NCI-H748 treated with DMSO at 0.1 percent for 48 hours (cell line): ENCODE results near the gene PSPN.

Source experiments
- DNase-seq: peaks from one replicate; lab custom pipeline; 2025; lab: John Stamatoyannopoulos, UW

PSPN gene, protein sequence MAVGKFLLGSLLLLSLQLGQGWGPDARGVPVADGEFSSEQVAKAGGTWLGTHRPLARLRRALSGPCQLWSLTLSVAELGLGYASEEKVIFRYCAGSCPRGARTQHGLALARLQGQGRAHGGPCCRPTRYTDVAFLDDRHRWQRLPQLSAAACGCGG

DNA sequence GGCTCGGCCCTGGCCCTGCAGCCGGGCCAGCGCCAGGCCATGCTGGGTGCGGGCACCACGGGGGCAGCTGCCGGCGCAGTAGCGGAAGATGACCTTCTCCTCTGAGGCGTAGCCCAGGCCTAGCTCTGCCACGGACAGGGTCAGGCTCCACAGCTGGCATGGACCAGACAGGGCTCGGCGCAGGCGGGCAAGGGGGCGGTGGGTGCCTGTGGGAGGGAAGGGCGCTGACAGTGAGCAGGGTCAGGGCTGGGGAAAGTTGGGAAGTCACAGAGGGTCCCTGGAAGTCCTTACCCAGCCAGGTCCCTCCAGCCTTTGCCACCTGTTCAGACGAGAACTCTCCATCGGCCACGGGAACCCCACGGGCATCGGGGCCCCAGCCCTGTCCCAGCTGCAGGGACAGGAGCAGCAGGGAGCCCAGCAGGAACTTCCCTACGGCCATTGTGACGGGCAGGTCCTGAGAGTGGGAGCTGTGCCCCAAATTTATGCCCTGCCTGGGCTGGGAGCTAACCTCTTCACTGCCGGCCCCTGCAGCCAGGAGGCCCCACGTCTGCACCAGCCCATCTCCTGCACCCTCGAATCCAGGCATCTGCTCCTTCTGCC, at the start of gene PSPN:
Gene PSPN (minus strand): TSS at position 523 of the 600 bp plus-strand sequence. CDS start 84 bp downstream, at position 439.
- no peak for DNase-seq

DNA sequence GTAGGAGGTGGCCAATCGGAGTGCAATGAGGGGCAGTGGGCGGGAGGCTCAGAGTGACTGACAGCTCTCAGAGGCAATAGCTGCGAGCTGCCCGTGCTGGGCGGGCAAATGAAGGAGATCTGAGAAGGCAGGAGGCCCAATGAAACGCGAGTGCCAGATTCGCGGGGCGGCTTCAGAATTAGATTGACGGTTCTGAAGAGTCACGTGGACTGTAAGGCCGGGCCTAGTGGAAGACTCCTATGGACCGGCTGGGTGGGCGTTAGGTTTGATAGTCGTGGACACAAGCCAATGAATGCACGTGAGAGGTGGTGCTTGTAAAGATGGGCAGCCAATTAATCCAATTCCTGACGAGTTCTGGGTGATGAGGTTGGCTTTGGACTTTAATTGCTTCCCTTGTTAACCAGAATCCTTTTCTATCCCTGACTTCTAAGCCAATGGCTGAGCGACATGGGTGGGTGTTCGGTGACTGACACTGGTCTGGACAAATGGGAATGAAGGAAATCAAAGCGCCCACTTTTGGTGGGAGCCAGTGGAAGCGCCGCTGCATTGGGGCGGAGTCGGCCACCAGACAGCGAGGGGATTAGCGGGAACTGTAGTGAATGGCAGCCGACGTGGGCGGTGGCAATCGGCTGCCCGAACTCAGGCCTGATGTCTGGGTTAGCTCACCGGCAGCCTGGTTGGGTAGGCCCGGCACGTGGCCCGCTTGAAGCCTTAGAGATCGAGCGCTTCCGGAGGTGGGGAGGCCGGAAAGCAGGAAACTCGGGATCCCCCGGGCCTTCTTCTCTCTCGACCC, 49.4 kb upstream of the PSPN start:
- DNase-seq = peak; percentile 99

DNA sequence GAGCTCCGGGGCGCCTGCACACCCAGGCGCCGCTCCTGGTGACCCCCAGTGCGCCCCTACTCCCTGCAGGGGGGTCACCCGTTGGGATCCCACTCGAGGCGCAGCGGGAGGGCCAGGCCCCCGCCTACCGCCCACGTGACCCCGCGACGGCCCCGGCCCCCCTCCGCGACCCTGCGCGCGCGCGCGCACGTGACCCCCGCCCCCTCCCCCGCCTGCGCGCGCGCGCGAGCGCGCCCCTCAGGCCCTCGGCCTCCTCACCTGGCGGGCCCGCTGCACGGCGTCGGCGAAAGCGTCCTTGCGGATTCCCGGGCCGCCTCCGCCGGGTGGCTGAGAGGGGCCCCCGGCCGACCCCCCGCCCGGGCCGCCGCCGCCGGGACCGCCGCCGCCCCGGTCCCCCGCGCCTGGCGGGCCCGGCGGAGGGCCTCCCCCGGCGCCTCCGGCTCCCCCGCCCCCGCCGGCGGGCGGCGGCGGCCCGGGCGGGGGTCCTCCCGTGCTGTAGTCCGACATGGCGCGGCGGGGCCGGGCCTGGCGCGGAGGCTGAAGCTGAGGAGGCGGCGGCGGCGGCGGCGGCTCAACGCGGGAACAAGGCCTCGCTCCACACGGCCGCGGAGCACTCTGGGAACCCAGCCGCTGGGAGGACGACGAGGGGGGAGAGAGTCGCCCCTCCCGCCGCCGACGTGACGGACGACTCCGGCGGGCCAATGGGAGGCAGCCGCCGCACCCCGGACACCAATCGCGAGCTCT, 48.6 kb upstream of the PSPN start, which contains the start of gene KHSRP:
Gene KHSRP (minus strand): TSS at position 617 of the 744 bp plus-strand sequence. CDS start 110 bp downstream, at position 507.
- no peak for DNase-seq

DNA sequence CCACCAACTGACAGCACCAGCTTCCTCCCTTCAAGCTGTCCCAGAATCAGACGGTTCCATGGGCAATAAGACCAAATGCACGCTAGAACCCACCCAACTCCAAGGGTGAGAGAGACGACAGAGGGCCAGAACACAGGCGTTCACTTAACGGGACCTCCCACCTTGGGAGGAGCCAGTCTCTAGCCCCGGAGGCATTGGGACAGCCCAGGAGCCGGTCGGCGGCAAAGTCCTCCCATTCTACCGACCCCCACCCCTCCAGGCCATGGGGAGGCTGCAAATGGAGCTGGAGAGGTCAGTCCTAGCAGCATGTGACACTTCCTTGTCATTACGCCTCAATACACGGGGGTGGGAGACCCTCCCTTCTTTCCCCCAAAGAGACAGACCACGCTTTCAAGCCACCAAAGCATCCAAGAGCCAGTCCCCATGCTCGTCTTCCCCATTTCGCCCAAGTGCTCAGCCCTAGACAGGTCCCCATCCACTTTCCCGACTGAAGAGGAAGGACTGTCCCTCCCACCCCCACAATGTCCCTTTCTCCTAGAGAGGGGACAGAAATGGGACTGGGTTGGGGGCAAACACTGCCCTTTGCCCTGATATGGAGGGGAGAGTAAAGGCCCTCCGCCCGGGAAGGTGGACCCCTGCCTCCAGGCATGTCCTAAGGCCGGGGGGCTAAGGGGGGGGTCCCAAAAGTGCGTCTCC, 47.9 kb upstream of the PSPN start:
- no peak for DNase-seq

DNA sequence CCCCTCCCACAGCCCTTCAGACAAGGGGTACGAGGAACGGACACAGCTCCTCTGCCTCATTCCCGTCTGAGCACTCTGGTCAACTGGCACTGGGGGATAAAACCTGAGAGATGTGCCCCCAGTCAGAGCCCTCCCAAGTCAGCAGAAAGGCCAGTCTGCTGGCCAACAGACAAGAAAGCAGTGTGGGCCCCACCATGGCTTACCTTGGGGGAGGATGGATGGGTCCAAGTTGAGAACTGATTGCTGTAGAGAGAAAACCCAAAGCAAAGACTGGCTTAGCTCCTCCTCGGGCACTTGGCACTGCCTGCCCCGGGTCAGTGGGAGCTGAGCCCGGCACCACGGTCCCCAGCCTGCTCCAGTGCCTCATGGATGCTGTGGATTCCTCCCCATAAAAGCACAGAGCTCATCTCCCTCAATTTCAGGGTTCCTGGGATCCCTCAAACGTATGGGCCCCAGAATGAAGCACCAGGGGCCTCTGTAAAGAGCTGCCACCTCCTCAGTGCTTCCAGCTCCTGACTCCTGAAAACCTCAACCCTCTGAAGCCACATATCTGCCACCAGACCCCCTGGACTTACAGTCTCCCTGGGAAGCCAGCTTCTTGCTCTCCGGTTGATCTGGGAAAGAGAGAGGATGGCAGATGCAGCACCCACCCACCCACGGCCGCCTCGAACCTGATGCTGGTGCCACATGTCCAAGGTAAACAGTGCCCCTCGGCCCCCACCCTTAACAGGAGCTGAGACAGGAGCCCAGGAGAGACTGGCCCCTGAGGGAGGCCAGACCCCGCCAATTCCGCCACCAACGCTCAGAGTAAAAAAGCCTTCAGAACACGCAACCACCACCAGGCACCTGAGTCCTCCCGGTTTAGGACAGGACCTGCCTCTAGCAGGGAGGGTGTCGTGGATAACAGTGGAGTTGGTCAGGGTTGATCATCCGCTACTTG, 45.6 kb upstream of the PSPN start:
- DNase-seq = no peak

DNA sequence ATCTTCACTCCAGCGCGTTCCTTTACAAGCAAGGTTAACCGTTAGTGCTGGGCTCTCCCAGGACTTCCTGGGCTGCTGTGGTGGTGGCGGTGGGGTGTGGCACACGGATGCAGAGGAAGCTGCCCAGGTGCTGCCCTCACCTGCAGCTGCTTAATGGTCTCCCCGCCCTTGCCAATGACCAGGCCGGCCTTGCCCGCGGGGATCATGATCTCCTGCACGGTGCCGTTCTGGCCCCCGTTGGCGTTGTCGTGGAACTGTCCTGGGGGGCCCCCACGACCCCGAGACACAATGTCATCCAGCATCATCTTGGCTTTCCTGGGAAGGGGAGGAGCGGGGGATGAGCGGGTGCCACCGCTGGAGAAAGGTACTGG, 42.8 kb upstream of the PSPN start:
- no peak for DNase-seq

DNA sequence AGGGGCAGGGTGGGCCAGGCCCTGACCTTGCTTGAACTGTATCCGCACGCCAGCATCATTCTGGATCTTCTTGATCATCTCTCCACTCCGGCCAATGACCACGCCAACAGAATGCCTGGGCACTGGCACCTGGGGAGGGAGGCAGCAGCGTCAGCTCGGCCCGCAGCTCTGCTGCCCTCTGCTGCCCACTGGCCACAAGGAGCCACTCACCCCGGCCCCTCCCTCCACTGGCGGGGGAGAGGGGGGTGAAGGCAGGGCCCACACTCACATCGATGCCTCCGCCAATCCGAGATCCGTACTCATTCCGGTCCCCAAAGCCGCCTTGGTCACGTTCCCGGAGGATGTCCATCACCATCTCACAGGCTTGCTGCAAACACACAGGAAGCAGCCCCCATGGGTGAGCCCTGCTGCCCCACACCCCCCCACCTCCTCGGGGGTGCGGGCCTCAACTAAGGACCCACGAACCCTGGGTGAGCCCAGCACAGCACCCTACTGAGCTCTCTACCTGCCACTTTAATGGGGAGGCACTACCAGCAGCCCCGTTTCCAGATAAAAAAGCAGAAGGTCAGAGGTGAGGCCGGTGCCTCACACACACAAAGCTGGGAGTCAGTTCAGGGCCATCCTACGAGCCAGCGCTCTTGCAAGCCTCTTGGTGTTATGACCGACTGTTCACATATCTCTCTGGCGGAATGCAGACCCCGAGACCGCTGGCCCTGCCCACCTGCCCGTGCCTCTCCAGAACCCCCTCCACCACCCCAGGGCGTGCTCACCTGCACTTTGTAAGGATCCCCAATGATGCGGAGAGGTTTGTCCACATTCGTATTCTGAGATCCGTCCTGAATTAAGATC, 42.2 kb upstream of the PSPN start:
- DNase-seq = no peak

DNA sequence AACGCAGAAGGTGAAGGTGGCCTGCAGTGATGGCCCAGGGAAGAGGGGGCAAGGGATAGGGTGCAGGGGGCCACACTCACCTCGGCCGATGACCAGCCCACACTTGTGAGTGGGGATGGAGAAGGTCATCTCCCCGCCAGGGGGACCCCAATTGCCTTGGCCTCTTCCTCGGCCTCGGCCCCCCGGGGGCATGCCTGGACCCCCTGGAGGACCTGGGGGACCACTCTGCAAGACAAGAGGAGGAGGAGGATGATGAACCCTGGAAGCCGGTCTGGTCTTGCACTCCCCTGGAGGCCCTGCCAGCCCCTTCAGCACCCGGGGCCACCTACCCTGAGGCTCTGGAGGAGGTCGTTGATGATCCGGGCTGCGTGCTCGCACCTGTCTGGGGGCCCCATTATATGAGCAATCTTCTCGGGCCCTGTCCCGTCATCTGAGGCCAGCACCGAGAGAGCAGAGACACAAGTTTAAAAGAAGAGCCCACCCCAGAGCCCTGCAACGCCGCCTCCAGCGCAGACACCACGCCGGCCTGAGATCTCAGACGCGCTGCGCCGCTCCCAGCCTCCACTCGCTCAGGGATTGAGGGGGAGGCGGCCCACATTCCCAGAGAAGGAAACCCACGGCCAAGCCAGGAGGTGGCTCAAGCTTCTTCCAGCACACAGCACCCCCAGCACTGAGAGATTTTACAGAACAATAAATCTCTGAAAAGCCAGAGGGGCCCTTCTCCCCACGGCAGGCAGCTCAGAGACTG, 41.1 kb upstream of the PSPN start:
- no peak for DNase-seq

DNA sequence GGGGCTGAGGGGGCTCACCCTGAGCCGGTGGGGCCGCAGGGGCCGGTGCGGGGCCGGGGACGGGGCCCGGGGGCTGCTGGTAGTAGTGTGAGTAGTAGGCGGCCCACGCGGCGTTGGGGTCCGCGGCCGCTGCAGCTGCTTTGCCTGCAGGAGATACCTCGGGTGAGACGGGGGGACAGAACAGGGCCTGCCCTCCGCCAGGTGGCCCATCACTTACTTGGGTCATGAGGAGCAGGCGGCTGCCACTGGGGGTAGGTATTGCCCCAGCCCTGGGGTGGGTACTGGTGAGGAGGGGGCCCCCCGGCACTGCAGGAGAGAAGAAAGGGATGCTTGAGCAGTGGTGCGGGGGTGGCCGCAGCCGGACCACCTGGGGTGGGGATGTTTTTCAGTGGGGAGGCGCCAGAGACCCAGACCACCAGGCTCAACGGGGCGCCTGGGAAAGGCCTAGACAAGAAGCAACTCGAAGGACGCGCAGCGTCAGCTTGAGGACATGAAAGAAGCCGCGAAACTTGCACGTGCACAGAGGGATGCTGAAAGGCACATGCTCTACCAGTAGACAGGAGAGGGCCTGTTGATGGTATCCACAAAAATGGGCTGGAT, 40.0 kb upstream of the PSPN start:
- no peak for DNase-seq

DNA sequence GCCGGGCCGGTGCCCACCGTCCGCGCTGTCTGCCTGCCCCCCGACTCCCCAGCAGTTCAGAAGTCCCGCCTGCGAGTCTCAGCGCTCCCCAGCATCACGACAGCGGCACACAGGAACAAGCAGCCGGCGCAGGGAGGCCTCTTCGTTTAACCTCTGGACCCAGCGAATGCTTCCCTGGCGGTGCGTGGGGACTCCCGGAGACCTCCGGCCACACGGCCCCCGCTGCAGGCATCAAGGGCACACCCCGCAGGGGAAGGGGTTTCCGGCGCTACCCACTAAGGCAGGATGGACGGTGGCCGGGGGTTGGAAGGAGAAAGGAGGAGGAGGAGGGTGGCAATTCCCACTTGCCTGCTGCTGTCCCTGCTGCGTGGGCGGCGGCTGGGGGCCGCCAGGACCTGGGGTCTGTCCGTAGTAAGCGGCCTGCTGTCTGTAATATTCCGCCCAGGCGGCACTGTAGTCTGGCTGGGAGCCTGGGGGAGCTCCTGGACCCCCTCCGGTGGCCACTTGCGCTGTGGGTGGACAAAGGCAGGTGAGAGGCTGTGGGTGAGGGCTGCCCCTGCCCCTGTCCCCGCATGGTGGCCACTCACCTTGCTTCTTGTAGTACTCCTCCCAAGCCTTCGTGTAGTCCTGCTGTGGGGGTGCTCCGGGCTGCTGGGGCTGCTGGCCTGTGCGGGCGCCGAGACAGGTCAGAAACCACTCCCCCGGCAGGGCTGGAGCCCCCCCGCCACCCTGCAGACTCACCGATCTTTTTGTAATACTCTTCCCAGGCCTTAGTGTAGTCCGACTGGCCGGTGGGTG, 39.3 kb upstream of the PSPN start:
- DNase-seq = no peak

DNA sequence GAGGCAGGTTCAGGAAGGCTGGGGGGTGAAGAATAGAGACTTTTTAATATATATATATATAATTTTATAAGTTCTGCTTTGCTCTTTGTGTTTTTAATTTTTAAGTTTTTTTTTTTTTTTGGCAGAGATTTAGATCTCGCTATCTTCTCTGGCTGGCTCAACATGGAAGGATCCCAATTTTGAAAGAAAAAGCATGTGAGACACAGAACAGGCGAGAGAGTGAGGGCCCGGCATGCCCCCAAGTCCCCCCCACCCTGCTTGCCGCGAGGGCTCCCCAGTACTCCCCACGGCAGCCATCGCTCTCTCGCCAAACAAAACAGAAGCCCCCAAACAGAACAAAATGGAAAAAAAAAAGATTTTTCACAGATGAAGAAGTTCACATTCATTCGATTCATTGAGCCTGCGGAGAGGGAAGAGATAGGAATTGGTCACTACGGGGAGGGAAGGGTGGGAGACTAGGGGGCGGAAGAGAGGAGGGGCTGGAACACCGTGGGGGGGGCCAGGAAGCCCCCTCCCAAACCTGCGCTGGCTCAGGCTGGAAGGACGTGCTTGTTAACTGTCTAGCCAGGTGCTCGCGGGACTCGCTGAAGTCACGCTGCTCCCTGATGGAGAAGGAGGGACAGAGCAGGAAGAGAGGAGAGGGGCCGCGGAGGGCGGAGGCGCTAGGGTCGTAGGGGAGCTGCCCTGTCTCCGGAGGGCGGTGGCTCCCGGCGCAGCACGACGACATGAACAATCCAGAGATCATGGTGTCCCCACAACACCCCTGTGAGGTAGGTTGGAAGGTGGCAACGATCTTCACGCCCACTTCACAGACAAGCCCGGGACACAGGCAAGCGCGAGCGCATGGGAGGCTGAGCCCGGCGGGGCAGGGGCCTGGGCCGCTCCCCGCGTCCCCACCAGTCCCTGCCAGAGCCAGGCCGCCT, 38.2 kb upstream of the PSPN start:
- DNase-seq = no peak

DNA sequence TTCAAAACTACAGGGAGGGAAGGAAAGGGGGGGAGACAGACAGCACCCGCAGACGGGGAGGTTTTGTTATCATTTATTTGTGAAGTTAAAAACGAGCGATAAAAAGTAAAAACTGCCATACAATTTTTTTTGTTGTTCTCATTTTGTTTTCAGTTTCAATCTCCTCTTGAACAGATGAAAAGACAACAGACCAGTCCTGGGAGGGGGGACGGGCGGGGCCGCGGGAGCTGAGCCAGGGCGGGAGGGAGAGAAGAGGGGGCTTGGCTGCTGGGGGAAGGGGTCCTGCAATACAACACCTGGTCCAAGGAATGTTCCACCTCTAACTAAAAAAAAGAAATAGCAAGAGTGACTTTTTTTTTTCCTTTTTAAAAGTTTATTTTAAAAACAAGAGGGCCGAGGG, 37.6 kb upstream of the PSPN start:
- DNase-seq = no peak

DNA sequence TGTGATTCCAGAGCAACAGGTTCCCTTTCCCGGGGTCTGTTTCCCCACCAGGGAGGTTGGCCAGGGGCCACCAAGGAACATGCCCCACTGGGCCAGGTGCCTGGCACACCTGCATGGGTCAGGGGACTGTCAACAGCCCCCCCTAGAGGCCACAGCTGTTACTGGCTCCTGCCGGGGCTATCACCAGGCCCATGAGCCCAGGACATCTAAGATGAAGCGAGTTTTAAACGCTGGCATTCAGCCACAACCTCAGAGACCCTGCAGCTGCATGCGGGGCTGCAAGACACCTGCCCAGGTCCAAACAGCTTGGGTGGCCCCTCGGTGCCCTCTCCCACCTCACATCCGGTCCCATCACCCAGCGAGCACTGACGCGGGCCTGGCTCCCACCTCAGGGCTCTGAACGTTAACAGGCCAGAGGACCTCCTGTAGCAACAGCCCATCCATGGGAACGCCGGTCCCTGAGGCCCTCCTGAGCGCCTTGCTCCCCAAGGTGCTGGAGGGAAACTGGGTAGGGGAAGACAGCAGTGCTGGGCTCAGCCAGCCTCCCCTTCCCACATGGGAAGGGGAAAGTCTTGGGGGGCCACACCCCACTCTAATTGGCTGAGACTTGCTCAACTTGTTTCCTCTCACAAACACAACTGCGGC, 36.8 kb upstream of the PSPN start:
- no peak for DNase-seq

DNA sequence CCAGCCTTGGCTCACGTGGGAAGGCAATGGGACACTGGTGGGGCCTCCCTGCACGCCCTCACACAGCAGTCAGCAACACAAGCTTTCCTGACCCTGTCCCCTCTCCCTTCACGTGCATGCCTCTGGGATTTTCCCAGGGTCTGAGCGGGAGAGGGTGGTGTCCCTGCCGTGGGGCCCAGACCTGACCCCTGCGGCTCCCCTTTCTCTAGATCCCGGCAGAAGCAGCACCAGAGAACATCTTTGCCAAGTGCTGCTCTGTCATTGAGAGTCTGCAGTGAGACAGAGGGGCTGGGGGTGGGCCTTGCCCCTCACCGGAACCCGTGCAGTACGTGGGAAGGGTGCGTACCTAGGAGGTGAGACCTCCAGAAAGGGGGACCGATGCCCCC, 36.3 kb upstream of the PSPN start:
- no peak for DNase-seq

DNA sequence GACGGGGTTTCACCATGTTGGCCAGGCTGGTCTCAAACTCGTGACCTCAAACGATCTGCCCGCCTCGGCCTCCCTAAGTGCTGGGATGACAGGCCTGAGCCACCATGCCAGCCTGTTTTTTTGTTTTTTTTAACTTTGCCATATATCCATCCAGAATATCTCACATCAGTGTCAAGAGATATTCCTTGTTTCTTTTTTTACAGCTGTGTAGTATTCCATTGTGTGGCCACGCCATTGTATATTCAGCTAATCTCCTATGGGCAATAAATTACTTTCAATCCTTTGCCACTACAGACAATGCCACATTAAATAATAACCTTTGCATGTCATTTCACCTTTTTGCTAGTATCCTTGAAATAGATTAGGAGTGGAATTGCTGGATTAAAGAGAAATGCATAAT, 33.6 kb upstream of the PSPN start:
- DNase-seq = no peak

DNA sequence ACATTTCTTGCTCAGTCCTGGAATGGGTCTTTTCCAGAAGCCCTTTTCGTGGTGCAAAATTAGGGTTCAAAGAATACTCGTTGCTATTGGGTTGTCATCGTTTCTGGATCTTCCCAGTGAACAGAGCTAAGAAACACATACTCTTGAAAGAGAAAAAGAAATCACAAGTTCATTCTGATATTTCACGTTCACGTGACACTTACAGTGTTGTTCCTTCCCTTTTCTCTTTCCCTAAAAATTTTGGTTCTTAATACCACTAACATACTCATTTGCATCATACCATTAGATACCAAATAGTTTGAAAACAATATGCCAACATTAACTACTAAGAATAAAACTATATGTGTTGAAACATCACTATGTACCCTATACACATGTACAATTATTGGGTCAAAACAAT, 30.7 kb upstream of the PSPN start:
- DNase-seq = no peak
